ENCODE results near the gene OFD1. TPM values are rescaled to one million over a fixed set of nuclear protein-coding genes. Genes with fewer than 3 reads are reported as not detected.

OFD1 gene
- total RNA-seq, 1 donor from 2014 or later = 50.8 TPM

DNA sequence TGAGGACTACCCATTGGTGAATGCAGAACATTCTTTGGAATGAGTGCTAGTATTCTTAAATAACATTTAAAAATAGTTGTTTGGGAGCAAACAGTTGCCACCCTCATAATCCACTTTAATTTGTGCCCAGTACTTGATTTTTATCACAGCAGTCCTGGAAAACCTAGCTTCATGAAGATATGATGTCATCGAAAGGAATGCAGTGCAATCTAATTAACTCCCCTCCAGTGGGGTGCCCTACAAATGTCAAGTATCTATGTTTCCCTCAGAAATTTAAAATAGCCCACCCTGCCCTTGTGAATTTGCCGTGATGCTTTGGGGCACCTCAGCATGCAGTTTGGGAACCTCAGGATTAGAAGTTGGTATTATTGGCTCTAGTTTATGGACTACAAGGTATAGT is 40.2 kb upstream of the OFD1 start:
- Mint-ChIP-seq H3K4me3 (no peak overlapping the region), H3K9me3 (peaks cover 15% of the 10 kb centered on the region)
- no peak for DNase-seq (ENCODE audit: low spot score in 2 of 2, unreplicated experiment in 2 of 2)

DNA sequence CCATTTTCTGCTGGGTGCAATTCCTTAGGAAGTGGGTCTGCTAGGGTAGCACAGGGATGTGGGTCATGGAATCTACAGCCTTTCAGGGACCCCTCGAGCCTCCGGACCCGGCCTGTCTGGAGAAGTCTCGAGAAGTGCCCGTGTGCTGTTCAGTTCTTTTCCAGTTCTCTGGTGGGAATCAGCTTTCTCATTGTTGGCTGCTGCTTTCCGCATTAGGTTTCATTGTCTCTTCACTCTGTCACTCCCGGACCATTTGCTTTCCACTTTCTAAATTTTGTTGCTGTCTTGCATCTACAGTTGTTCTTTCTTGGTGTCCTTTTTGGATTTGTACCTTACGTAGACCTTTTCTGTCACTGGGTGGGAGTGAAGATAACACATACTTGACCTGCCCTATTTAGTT is 39.6 kb upstream of the OFD1 start:
- Mint-ChIP-seq H3K36me3 (no peaks in the 10 kb centered on the region), H3K27me3 (ENCODE audit: low read depth) (no peaks in the 10 kb centered on the region), H3K4me3 (no peak overlapping the region), H3K27ac (no peak overlapping the region), H3K9me3 (peaks cover 15% of the 10 kb centered on the region), H3K4me1 (peaks cover 55% of the 10 kb centered on the region)
- DNase-seq (ENCODE audit: low spot score in 2 of 2, unreplicated experiment in 2 of 2) = no peak
- TF ChIP-seq, protein P1, sequence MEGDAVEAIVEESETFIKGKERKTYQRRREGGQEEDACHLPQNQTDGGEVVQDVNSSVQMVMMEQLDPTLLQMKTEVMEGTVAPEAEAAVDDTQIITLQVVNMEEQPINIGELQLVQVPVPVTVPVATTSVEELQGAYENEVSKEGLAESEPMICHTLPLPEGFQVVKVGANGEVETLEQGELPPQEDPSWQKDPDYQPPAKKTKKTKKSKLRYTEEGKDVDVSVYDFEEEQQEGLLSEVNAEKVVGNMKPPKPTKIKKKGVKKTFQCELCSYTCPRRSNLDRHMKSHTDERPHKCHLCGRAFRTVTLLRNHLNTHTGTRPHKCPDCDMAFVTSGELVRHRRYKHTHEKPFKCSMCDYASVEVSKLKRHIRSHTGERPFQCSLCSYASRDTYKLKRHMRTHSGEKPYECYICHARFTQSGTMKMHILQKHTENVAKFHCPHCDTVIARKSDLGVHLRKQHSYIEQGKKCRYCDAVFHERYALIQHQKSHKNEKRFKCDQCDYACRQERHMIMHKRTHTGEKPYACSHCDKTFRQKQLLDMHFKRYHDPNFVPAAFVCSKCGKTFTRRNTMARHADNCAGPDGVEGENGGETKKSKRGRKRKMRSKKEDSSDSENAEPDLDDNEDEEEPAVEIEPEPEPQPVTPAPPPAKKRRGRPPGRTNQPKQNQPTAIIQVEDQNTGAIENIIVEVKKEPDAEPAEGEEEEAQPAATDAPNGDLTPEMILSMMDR (IDR thresholded peaks at IDR 0.05; ENCODE audit: unreplicated experiment) = no peak

More for the DNA sequence above, 40.2 kb upstream of the OFD1 start:
- no peaks in the 10 kb centered on the region for H3K27me3 Mint-ChIP-seq (ENCODE audit: low read depth)
- no peak overlapping the region for H3K27ac Mint-ChIP-seq
- H3K4me1 Mint-ChIP-seq = peaks cover 55% of the 10 kb centered on the region
- no peaks in the 10 kb centered on the region for H3K36me3 Mint-ChIP-seq
- TF ChIP-seq, protein P1 (IDR thresholded peaks at IDR 0.05; ENCODE audit: unreplicated experiment) = no peak

DNA sequence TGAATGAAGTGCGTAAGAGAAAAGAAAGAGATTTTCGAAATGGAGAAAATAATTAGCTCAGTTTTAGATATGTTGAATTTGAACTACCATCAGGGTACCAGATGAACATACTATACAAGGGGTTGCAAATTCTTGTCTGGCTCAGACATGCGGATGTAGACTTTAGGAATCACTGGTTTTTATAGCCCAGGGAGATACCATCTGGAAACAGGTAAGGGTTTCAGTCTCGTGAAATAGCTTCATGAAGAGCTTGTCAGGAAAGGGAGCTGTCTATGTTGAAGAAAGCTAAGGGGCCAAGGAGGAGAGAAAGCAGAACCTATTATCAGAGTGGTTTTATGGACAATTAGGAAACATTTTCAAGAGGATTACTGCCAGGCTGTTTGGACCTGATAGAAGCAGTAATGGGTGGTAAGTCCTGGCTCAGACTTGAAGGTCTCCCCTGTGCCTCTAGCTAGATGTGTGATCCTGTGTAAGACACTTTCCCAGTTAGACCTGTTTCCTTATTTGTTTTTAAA is 38.9 kb upstream of the OFD1 start:
- TF ChIP-seq, protein P1 (IDR thresholded peaks at IDR 0.05; ENCODE audit: unreplicated experiment) = no peak
- Mint-ChIP-seq H3K27ac (no peak overlapping the region), H3K4me3 (no peak overlapping the region), H3K36me3 (no peaks in the 10 kb centered on the region), H3K4me1 (peaks cover 50% of the 10 kb centered on the region), H3K27me3 (ENCODE audit: low read depth) (no peaks in the 10 kb centered on the region), H3K9me3 (peaks cover 15% of the 10 kb centered on the region)
- no peak for DNase-seq (ENCODE audit: low spot score in 2 of 2, unreplicated experiment in 2 of 2)

DNA sequence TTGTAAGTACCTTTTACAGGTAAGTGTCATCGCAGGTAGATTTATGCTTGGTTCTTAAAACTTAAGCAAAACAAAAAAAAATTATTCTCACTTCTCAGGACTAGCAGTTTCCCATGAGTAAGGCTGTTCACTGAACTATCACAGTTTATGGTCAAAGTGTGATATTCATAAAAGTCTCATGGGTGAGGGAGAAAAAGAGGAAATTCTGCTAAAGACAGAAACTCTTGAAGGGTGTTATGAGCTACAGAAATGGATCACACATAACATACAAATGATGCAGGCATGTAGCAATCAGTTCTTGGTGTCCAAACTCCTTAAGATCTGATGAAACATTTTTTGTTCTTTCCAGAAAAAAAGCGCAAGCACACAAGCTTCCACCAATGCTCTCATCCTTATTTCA is 37.1 kb upstream of the OFD1 start:
- TF ChIP-seq, protein P1 (IDR thresholded peaks at IDR 0.05; ENCODE audit: unreplicated experiment) = no peak
- Mint-ChIP-seq H3K9me3 (peaks cover 21% of the 10 kb centered on the region), H3K36me3 (peaks cover 2% of the 10 kb centered on the region), H3K27ac (peak overlapping the region; percentile 6), H3K27me3 (ENCODE audit: low read depth) (no peaks in the 10 kb centered on the region), H3K4me3 (no peak overlapping the region), H3K4me1 (peaks cover 42% of the 10 kb centered on the region)
- no peak for DNase-seq (ENCODE audit: low spot score in 2 of 2, unreplicated experiment in 2 of 2)

DNA sequence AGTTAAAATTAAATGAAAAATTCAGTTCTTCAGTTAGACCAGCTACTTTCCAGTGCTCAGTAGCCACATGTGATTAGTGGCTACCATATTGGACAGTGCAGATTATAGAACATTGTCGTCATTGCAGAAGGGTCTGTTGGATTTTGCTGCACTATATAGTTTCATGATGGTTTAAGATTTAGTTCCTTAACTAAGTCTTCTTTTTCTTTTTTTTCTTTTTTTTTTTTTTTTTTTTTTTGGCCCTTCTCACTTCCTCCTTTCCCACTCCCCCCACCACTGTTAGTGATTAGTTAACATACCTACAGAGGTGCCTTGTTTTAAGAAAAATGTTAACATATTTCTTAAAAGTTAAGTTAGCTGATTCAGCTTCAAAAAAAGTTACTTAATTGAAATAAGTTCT is 36.6 kb upstream of the OFD1 start:
- H3K36me3 Mint-ChIP-seq = peaks cover 2% of the 10 kb centered on the region
- no peaks in the 10 kb centered on the region for H3K27me3 Mint-ChIP-seq (ENCODE audit: low read depth)
- H3K4me1 Mint-ChIP-seq = peaks cover 37% of the 10 kb centered on the region
- no peak for DNase-seq (ENCODE audit: low spot score in 2 of 2, unreplicated experiment in 2 of 2)
- no peak overlapping the region for H3K4me3 Mint-ChIP-seq
- peaks cover 24% of the 10 kb centered on the region for H3K9me3 Mint-ChIP-seq
- TF ChIP-seq, protein P1 (IDR thresholded peaks at IDR 0.05; ENCODE audit: unreplicated experiment) = no peak
- no peak overlapping the region for H3K27ac Mint-ChIP-seq

DNA sequence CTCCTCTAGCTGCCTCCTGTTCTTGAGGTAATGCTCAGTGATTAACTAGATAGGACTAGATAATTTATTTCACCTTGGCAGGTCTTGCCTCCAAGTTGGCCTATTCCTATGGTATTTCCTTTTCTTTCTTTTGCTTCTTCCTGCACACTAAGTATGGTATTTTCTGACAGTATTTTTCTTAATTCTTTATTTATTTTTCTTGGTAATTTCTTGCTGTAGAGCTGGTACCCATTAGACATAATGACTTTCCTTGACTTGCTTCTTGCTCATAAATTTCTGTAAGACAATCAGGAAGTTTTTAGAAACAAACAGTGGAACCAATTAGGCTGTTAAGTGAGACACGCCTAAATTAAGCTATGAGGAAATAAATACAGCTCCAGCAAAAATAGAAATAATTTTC is 36.1 kb upstream of the OFD1 start:
- Mint-ChIP-seq H3K4me3 (no peak overlapping the region), H3K27ac (no peak overlapping the region)

More for the DNA sequence above, 36.1 kb upstream of the OFD1 start:
- H3K4me1 Mint-ChIP-seq = peaks cover 33% of the 10 kb centered on the region
- peaks cover 24% of the 10 kb centered on the region for H3K9me3 Mint-ChIP-seq
- H3K27me3 Mint-ChIP-seq (ENCODE audit: low read depth) = no peaks in the 10 kb centered on the region
- DNase-seq (ENCODE audit: low spot score in 2 of 2, unreplicated experiment in 2 of 2) = no peak
- TF ChIP-seq, protein P1 (IDR thresholded peaks at IDR 0.05; ENCODE audit: unreplicated experiment) = no peak
- peaks cover 2% of the 10 kb centered on the region for H3K36me3 Mint-ChIP-seq
